SK-N-SH treated with all-trans-retinoic acid at 6 μM for 48 hours (cell line): Measurements from ENCODE around the gene NARF.

Experiments used
- ATAC-seq: fragments of 200-7000 bp; cut with Tn5 transposase; 3 replicates; pipeline ENCODE4 v1.9.1; 2020; ENCODE audit warnings: mild to moderate bottlenecking, moderate library complexity
- ARNTL ChIP-seq: fragments of 450-650 bp; formaldehyde crosslinking; IDR thresholded peaks from 2 replicates; pipeline ENCODE4 v1.5.0; 2020; ENCODE audit warnings: low read depth, mild to moderate bottlenecking, moderate library complexity, borderline replicate concordance
- BACH2 ChIP-seq: fragments of 250-450 bp; sonication (Bioruptor Pico); IDR thresholded peaks from 2 replicates; pipeline ENCODE4 v1.9.0; 2021; ENCODE audit warnings: mild to moderate bottlenecking, borderline replicate concordance
- CSDC2 ChIP-seq: fragments of 250-450 bp; sonication (Bioruptor Pico); IDR thresholded peaks from 2 replicates; pipeline ENCODE4 v1.5.0; 2020; ENCODE audit warnings: mild to moderate bottlenecking, moderate library complexity
- ESRRG ChIP-seq: fragments of 250-450 bp; sonication (Bioruptor Pico); IDR thresholded peaks from 2 replicates; pipeline ENCODE4 v1.6.1; 2021; ENCODE audit warnings: mild to moderate bottlenecking
- GLIS3 ChIP-seq: fragments of 250-450 bp; sonication (Bioruptor Pico); IDR thresholded peaks from 2 replicates; pipeline ENCODE4 v1.5.0; 2020; ENCODE audit warnings: mild to moderate bottlenecking, moderate library complexity
- ISL1 ChIP-seq: fragments of 250-450 bp; sonication (Bioruptor Pico); IDR thresholded peaks from 2 replicates; pipeline ENCODE4 v2.1.2; 2022; ENCODE audit warnings: mild to moderate bottlenecking, moderate library complexity
- OSR1 ChIP-seq: fragments of 250-450 bp; sonication (Bioruptor Pico); IDR thresholded peaks from 2 replicates; pipeline ENCODE4 v1.8.0; 2022; ENCODE audit warnings: moderate library complexity, mild to moderate bottlenecking, inconsistent platforms
- PPARA ChIP-seq: fragments of 250-450 bp; sonication (Bioruptor Pico); IDR thresholded peaks from 2 replicates; pipeline ENCODE4 v1.5.0; 2020; ENCODE audit warnings: mild to moderate bottlenecking, borderline replicate concordance
- SNAI2 ChIP-seq: fragments of 250-450 bp; sonication (Bioruptor Pico); IDR thresholded peaks from 2 replicates; pipeline ENCODE4 v1.5.0; 2020; ENCODE audit warnings: mild to moderate bottlenecking, moderate library complexity
- TCF4 ChIP-seq: fragments of 250-450 bp; sonication (Bioruptor Pico); IDR thresholded peaks from 2 replicates; pipeline ENCODE4 v1.8.0; 2021; ENCODE audit warnings: mild to moderate bottlenecking, moderate library complexity, borderline replicate concordance
- TOX ChIP-seq: fragments of 250-450 bp; sonication (Bioruptor Pico); IDR thresholded peaks from 2 replicates; pipeline ENCODE4 v1.8.0; 2021; ENCODE audit warnings: mild to moderate bottlenecking, moderate library complexity, borderline replicate concordance
- ZC3H10 ChIP-seq: fragments of 250-450 bp; sonication (Bioruptor Pico); IDR thresholded peaks from 2 replicates; pipeline ENCODE4 v1.5.1; 2021; ENCODE audit warnings: mild to moderate bottlenecking, moderate library complexity
- ZFP3 ChIP-seq: fragments of 250-450 bp; sonication (Bioruptor Pico); IDR thresholded peaks from 2 replicates; pipeline ENCODE4 v1.5.0; 2020; ENCODE audit warnings: mild to moderate bottlenecking, moderate library complexity
- ZFP30 ChIP-seq: fragments of 450-650 bp; formaldehyde crosslinking; IDR thresholded peaks from 2 replicates; pipeline ENCODE4 v1.5.0; 2022; ENCODE audit warnings: mild to moderate bottlenecking, moderate library complexity
- ZNF565 ChIP-seq: fragments of 450-650 bp; formaldehyde crosslinking; conservative IDR thresholded peaks from 2 replicates; pipeline ENCODE4 v1.5.0; 2020; ENCODE audit warnings: low read depth, mild to moderate bottlenecking, moderate library complexity
- ZNF70 ChIP-seq: fragments of 450-650 bp; formaldehyde crosslinking; IDR thresholded peaks from 2 replicates; pipeline ENCODE4 v1.5.0; 2020; ENCODE audit warnings: mild to moderate bottlenecking, moderate library complexity
- ZNF8 ChIP-seq: fragments of 450-650 bp; formaldehyde crosslinking; IDR thresholded peaks from 2 replicates; pipeline ENCODE4 v1.5.0; 2020; ENCODE audit warnings: mild to moderate bottlenecking, moderate library complexity
- TF ChIP-seq, protein P1 (sequence below): fragments of 250-450 bp; sonication (Bioruptor Pico); IDR thresholded peaks from 2 replicates; pipeline ENCODE4 v1.8.0; 2021; ENCODE audit warnings: low read depth, mild to moderate bottlenecking, moderate library complexity, borderline replicate concordance
- TF ChIP-seq, protein P2 (sequence below): fragments of 250-450 bp; sonication (Bioruptor Pico); IDR thresholded peaks from 2 replicates; pipeline ENCODE4 v1.8.0; 2020; ENCODE audit warnings: mild to moderate bottlenecking, moderate library complexity, borderline replicate concordance
- TF ChIP-seq, protein P3 (sequence below): fragments of 250-450 bp; sonication (Bioruptor Pico); IDR thresholded peaks from 2 replicates; pipeline ENCODE4 v1.5.0; 2020; ENCODE audit warnings: mild to moderate bottlenecking, moderate library complexity
- TF ChIP-seq, protein P4 (sequence below): fragments of 250-450 bp; sonication (Bioruptor Pico); IDR thresholded peaks from 2 replicates; pipeline ENCODE4 v1.5.1; 2021; ENCODE audit warnings: mild to moderate bottlenecking, moderate library complexity
- TF ChIP-seq, protein P5 (sequence below): fragments of 250-450 bp; sonication (Bioruptor Pico); IDR thresholded peaks from 2 replicates; pipeline ENCODE4 v1.5.1; 2020; ENCODE audit warnings: low read depth, mild to moderate bottlenecking, moderate library complexity

NARF gene

DNA sequence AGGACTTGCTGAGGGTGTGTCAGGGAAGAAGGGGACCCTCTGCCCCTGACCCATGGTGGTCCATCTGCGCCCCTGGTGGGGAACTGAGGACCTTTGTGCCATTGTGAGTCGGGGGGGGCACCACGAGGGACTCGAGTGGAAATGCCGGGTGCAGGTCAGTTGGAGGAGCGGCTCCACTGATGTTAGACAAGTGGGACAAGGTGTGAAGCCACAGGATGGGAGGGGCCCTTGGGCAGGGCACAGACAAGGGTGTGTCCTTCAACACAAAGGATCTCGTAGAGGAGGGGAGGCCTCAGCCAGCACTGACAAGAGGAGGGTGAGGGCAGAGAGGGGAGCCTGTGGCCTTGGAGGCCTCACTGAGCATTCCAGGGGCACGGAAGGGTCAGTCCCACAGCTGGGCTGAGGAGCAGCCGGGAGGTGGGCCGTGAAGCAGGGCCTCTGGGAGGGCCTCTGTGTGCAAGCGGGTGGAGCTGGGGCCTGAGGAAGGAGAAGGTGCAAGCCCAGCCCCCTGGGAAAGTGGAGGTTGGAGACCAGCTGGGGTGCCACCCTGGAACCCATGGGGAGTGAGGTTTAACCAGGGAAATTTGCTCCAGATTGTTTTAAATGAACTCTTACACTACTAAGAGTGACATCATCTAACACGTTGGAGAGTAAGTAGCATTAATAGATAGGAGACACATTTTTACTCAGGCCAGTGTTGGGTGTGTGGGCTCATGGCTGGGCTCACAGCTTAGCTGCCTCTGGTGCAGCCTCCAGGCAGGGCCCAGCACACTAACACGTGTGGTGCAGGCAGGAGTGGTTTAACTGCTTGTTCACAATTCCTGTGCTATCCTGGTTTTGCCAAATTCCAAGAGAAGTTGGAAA is 27.9 kb downstream of the NARF start:
- no peak for ATAC-seq
- TF ChIP-seq ISL1 (CRISPR knock-in tag), result no peak
- TF ChIP-seq ZNF565, result no peak
- TF ChIP-seq, protein P1, sequence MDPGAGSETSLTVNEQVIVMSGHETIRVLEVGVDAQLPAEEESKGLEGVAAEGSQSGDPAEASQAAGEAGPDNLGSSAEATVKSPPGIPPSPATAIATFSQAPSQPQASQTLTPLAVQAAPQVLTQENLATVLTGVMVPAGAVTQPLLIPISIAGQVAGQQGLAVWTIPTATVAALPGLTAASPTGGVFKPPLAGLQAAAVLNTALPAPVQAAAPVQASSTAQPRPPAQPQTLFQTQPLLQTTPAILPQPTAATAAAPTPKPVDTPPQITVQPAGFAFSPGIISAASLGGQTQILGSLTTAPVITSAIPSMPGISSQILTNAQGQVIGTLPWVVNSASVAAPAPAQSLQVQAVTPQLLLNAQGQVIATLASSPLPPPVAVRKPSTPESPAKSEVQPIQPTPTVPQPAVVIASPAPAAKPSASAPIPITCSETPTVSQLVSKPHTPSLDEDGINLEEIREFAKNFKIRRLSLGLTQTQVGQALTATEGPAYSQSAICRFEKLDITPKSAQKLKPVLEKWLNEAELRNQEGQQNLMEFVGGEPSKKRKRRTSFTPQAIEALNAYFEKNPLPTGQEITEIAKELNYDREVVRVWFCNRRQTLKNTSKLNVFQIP (CRISPR knock-in tag), result no peak
- TF ChIP-seq, protein P2, sequence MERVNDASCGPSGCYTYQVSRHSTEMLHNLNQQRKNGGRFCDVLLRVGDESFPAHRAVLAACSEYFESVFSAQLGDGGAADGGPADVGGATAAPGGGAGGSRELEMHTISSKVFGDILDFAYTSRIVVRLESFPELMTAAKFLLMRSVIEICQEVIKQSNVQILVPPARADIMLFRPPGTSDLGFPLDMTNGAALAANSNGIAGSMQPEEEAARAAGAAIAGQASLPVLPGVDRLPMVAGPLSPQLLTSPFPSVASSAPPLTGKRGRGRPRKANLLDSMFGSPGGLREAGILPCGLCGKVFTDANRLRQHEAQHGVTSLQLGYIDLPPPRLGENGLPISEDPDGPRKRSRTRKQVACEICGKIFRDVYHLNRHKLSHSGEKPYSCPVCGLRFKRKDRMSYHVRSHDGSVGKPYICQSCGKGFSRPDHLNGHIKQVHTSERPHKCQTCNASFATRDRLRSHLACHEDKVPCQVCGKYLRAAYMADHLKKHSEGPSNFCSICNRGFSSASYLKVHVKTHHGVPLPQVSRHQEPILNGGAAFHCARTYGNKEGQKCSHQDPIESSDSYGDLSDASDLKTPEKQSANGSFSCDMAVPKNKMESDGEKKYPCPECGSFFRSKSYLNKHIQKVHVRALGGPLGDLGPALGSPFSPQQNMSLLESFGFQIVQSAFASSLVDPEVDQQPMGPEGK (CRISPR knock-in tag), result no peak
- no peak for TF ChIP-seq ZNF70 (CRISPR knock-in tag)
- no peak for TF ChIP-seq ZFP30
- TF ChIP-seq, protein P3, sequence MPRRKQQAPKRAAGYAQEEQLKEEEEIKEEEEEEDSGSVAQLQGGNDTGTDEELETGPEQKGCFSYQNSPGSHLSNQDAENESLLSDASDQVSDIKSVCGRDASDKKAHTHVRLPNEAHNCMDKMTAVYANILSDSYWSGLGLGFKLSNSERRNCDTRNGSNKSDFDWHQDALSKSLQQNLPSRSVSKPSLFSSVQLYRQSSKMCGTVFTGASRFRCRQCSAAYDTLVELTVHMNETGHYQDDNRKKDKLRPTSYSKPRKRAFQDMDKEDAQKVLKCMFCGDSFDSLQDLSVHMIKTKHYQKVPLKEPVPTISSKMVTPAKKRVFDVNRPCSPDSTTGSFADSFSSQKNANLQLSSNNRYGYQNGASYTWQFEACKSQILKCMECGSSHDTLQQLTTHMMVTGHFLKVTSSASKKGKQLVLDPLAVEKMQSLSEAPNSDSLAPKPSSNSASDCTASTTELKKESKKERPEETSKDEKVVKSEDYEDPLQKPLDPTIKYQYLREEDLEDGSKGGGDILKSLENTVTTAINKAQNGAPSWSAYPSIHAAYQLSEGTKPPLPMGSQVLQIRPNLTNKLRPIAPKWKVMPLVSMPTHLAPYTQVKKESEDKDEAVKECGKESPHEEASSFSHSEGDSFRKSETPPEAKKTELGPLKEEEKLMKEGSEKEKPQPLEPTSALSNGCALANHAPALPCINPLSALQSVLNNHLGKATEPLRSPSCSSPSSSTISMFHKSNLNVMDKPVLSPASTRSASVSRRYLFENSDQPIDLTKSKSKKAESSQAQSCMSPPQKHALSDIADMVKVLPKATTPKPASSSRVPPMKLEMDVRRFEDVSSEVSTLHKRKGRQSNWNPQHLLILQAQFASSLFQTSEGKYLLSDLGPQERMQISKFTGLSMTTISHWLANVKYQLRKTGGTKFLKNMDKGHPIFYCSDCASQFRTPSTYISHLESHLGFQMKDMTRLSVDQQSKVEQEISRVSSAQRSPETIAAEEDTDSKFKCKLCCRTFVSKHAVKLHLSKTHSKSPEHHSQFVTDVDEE, result no peak
- no peak for TF ChIP-seq BACH2 (CRISPR knock-in tag)
- no peak for TF ChIP-seq ZC3H10 (CRISPR knock-in tag)
- TF ChIP-seq CSDC2 (CRISPR knock-in tag), result no peak
- no peak for TF ChIP-seq OSR1 (CRISPR knock-in tag)
- TF ChIP-seq, protein P4, sequence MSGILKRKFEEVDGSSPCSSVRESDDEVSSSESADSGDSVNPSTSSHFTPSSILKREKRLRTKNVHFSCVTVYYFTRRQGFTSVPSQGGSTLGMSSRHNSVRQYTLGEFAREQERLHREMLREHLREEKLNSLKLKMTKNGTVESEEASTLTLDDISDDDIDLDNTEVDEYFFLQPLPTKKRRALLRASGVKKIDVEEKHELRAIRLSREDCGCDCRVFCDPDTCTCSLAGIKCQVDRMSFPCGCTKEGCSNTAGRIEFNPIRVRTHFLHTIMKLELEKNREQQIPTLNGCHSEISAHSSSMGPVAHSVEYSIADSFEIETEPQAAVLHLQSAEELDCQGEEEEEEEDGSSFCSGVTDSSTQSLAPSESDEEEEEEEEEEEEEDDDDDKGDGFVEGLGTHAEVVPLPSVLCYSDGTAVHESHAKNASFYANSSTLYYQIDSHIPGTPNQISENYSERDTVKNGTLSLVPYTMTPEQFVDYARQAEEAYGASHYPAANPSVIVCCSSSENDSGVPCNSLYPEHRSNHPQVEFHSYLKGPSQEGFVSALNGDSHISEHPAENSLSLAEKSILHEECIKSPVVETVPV, result no peak
- TF ChIP-seq TOX (CRISPR knock-in tag), result no peak
- TF ChIP-seq ZNF8 (CRISPR knock-in tag), result no peak
- TF ChIP-seq ESRRG (CRISPR knock-in tag), result no peak
- no peak for TF ChIP-seq PPARA (CRISPR knock-in tag)

DNA sequence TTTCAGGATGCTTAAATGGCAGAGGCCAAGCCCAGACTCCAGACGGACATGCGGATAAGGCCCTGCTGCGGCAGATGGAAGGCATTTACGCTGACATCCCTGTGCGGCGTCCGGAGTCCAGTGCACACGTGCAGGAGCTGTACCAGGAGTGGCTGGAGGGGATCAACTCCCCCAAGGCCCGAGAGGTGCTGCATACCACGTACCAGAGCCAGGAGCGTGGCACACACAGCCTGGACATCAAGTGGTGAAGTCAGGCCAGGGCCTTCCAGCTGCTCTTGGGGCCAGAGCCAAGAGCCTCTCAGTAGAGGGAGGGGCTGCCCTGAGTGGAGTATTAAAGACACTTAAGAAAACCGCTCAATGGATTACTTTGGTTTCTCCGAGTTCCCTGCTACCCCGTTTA is 29.4 kb downstream of the NARF start:
- no peak for ATAC-seq
- TF ChIP-seq GLIS3 (CRISPR knock-in tag) (no peak), BACH2 (CRISPR knock-in tag) (no peak), ZNF565 (no peak), ZNF8 (CRISPR knock-in tag) (no peak), TOX (CRISPR knock-in tag) (no peak), PPARA (CRISPR knock-in tag) (no peak), TCF4 (CRISPR knock-in tag) (no peak), ARNTL (CRISPR knock-in tag) (no peak), SNAI2 (CRISPR knock-in tag) (no peak), CSDC2 (CRISPR knock-in tag) (no peak), ESRRG (CRISPR knock-in tag) (no peak), ZFP3 (no peak), OSR1 (CRISPR knock-in tag) (no peak)
- TF ChIP-seq, protein P3, result no peak
- TF ChIP-seq, protein P5, sequence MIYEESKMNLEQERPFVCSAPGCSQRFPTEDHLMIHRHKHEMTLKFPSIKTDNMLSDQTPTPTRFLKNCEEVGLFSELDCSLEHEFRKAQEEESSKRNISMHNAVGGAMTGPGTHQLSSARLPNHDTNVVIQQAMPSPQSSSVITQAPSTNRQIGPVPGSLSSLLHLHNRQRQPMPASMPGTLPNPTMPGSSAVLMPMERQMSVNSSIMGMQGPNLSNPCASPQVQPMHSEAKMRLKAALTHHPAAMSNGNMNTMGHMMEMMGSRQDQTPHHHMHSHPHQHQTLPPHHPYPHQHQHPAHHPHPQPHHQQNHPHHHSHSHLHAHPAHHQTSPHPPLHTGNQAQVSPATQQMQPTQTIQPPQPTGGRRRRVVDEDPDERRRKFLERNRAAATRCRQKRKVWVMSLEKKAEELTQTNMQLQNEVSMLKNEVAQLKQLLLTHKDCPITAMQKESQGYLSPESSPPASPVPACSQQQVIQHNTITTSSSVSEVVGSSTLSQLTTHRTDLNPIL, result no peak
- TF ChIP-seq, protein P4, result no peak
